C4-2B (cell line): Measurements from ENCODE around the gene PRDX4.

Experiments used
- H3K27ac ChIP-seq: fragments of 450-650 bp; 2 replicates; pipeline ENCODE4 v1.5.1; 2017
- CTCF ChIP-seq: fragments of 450-650 bp; conservative IDR thresholded peaks from 2 replicates; pipeline ENCODE4 v1.5.1; 2017; ENCODE audit warnings: mild to moderate bottlenecking
- ZFX ChIP-seq: fragments of 450-650 bp; IDR thresholded peaks from 2 replicates; pipeline ENCODE4 v1.6.1; 2017

PRDX4 gene

DNA sequence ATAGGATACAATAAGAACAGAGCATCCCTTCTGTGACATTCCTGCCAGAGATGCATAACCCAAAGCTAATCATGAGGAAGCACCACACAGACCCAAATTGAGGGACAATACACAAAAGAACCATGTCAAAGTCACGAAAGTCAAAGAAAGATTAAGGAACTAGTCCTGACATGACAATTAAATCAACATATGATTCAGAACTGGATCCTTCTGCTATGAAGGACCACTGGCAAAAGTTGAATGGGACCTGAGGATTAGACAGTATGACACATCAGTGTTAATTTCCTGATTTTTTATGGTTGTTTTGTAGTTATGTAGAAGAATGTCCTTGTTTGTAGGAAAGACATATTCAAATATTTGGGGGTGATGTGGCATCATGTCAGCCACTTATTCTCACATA, 61.9 kb downstream of the PRDX4 start:
- H3K27ac ChIP-seq, result no peak overlapping the region
- TF ChIP-seq CTCF, result no peak
- TF ChIP-seq ZFX, result no peak

DNA sequence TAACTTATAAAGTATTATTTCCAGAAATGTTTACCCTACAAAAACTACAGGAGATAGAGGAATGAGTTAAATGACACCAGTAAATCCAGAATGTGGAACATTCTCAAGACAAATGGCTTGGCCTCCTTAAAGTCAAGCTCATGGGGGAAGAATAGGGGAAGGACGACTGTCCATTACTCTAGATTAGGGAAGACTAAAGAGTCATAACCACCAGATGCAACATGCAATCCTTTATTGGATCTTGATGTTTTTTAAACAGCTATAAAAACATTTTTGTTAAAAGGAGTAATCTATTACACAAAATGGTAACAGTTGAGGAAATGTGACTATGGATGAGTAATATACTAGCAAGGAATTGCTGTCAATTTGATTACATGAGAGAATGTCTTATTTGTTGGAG, 64.7 kb downstream of the PRDX4 start:
- TF ChIP-seq ZFX (no peak), CTCF (no peak)
- H3K27ac ChIP-seq, result no peak overlapping the region

DNA sequence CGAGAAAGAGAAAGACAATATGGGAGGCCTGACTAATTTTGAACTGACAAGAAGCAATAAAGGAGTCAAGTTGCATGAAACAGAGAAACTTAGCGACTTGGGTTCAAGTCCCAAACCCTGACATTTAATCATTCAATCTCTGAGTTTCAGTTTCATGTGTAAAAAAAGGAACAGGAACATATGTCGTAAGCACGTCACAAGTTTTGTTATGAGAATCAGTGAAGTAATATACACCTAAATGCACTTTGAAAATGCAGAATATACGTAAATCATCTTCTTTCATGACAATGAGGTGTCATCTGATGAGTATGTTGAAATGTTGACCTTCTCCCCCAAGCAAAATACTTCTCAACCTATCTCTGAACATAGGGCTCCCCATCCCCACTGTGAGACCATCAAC, 65.4 kb downstream of the PRDX4 start:
- no peak for TF ChIP-seq ZFX
- TF ChIP-seq CTCF, result no peak
- H3K27ac ChIP-seq, result no peak overlapping the region
